HG02870 (cell line): ENCODE results near the gene RFX2.
"Not testable (repeated sequence)": the region's sequence is repeated elsewhere in the genome, so short reads cannot be mapped to it uniquely, and the experiment has no call there.

Source experiments
- ATAC-seq: cut with Tn5 transposase; IDR thresholded peaks from one replicate; pipeline ENCODE4 v1.9.1; 2021; ENCODE audit warnings: mild to moderate bottlenecking, moderate library complexity; ENCODE audit not compliant: unreplicated experiment

The RFX2 gene

DNA sequence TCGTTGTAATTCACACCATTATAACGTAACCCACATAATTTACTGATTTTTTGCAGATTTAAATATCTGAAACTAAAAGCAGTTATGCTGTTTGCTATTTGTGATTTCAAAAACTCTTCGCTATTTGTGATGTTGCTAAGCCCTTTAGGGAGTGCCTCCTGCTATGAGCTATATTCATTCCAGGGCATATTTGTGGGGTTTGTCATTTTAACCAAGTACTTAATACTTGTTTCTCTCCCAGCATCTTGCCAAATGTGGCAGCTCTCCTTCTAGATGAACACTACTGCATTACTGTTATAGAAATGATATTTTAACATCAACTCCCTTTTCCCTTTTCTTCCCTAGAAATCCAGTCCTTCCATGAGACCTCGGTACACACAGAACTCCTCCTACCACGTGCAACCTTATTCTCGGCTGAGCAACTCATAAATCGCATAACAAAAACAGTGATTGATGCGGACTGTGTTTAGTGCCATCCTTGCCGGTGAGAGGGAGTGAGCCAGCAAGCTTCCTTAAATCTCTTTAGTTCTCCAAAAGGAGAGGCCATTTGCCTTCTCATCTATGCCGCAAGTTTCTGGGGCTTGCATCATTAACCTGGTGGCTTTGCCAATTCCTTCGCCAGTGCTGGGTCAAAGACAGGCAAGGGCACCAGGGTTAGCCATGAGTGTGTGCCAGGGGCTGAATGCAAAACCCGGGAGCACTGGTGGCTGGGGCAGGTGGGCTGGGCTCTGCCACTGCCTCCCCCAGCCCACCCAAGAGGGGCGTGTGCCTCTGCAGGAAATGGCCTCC is 33.4 kb downstream of the RFX2 start:
- ATAC-seq: no peak

DNA sequence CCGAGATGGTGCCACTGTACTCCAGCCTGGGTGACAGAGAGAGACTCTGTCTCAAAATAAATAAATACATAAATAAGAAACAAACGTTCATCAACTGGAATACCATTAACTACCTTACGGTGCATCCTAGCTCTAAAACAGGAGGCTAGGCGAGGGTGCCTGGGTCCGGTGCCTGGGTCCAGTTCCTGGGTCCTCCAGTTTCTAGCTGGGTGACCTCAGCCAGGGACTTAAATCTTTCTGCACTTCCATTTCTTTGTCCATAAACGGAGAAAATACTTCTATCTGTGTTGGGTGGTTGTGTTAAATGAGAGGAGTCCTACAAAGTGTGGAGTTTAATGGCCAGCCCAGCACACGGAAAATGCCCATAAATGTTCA is 34.0 kb downstream of the RFX2 start:
- ATAC-seq: no peak

DNA sequence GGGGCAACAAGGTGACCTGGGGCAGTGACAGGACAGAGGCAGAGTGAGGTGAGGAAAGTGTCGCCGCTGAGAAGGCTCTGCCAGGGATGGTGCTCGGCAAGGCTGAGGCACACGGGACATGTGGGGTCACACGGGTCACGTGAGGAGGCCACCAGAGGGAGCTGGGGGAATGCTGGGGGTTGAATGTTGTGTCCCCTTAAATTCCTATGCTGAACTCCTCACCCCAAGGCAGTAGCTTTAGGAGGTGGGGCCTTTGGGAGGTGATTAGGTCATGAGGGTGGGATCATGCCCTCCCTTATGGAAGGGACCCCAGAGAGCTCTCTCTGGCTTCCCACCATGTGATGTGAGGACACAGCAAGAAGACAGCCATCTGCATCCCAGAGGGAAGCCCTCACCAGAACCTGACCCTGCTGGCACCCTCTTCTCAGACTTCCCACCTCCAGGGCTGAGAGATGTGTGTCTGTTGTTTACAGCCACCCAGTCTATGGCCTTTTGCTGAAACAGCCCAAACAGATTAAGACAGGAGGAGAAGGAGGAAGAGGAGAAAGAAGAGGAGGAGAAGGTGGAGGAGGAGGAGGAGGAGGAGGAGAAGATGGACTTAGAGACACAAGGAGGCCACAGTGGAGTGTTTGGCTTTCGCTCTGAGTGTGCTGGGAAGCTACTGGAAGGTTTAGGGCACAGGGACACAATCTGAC is 35.4 kb downstream of the RFX2 start:
- ATAC-seq: no peak

DNA sequence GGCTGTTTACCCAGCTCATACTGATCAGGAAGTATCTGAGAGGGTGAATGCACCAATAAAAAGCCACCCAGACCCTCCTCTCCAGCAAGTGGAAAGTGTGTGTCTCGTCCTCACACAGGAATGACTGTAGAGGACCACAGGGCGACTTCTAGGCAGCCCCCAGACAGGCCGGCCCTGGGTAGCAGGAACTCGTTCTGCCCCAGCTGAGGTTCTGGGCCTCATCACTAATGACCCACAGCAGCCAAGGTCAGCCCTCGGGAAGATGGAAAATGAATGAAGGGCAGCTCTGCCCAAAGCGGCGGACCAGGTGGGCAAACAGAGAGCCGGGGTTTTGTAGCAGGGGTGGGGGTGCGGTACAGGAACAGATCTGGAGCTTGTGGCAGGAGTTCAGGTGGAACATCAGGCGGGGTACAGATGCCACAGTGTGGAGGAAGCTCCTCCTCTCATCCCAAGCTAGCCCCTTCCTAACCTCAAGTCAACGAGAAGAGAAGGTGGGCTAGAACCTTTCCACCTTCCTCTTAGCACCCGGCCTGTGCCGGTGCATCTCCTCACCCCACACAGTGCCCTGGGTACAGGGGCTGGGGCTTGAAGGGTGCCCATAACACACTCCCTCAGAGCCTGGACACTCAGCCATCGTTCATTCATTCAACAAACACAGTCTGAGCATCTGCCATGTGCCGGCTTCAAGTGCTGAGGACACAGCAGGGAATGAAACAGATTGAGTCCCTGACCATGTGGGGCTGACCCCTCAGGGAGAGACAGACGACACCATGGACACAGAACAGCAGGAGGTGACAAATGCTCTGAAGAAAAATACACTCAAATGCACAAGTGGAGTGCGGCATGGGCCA is 36.2 kb downstream of the RFX2 start:
- ATAC-seq: no peak

DNA sequence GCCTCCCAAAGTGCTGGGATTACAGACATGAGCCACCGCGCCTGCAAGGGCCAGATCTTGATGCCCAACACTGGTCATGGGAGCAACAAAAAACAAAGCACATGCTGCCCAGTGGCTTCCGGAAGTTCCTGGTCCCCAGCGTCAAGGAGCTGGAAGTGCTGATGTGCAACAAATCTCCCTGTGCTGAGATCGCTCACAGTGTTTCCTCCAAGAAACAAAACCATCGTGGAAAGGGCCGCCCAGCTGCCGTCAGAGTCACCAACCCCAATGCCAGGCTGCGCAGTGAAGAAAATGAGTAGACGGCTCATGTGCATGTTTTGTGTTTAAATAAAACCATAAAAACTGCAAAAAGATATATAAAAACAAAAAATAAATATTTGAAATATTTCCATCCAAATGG is 37.1 kb downstream of the RFX2 start:
- not testable (repeated sequence) for ATAC-seq

DNA sequence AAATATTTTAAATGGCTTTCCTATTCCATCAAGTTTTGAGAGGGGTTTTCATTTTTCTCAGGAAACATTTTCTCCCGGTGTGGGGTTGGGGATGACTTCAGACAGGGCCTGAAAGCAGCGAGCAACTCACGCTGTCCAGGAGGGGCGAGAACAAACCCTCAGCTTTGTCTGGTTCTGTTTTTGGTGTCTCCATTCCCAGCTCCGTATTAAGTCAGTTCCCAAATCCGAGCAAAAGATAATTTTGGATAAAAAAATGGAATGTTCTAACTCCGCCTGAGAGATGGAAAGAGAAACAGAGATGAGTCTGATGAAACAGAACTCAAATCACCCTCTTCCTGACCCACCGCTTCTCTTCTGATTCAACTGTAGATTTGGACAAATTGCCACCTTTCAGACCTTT is 38.4 kb downstream of the RFX2 start:
- no peak for ATAC-seq

DNA sequence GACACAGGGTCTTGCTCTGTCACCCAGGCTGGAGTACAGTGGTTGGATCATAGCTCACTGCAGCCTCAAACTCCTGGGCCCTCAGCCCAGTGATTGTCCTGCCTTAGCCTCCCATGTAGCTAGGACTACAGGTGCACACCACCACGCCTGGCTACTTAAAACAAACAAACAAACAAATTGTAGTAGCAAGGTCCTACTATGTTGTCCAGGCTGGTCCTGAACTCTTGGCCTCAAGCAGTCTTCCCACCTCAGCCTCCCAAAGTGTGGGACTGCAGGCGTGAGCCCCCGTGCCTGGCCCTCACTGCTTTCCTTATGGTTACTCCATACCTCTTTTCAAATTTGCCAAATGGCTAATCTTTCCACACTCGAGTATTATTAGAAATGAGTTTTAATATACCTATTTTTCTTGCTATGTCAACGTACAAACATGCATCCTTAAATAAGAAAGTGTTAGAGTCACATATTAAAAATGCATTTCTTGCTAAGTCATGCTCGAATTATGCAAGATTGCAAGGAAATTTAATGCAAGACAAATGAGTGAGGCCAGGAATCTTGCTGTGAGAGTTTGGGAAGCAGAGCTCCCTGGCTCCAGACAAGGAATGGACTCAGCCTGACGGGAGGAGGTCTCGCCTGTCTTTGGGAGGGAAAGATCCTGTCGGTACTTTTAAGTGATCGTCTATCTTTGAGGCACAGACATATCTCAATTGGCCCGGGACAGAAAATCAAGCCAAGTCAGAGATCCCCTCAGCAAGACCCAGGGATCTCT is 39.4 kb downstream of the RFX2 start:
- no peak for ATAC-seq

DNA sequence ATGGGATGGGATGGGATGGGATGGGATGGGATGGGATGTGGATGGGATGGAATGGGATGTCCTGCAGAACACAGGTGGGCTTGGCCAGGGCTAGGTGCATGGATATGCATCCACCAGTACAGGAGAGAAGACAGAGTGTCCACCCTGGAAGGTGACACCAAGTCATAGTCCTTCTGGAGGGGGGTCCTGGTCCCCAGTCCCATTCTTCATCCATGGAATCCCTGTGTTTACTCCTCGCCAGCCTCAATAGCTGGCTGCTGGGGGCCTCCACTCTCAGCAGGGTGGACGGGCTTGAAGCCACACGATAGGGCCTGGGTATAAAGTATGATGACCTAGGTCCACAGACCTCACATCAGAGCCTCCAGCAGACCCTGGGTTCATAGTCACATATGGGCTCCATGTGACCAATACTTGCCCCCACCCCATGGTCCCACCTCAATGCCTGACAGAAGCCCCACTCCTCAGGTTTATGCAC is 40.1 kb downstream of the RFX2 start:
- no peak for ATAC-seq

DNA sequence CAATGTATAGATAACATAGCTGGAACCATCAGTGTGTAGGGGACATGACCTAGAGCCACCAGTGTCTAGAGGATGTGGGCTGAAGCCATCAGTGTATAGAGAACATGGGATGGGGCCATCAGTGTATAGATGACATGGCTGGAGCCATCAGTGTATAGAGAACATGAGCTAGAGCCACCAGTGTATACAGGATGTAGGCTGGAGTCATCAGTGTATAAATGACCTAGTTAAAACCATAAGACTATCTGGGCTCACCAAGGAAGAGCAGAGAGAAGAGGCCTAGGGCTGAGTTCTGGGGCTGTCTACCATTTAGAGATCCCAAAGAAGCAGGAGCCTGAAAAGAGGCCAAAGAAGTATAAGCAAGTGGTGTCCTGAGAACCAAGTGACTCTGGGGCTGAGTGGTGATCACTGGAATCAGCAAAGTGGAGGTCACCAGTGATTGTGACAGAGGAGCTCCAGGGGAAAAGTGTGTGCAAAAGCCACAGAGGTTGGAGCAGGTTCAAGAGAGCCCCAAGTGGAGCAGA is 41.0 kb downstream of the RFX2 start:
- no peak for ATAC-seq

DNA sequence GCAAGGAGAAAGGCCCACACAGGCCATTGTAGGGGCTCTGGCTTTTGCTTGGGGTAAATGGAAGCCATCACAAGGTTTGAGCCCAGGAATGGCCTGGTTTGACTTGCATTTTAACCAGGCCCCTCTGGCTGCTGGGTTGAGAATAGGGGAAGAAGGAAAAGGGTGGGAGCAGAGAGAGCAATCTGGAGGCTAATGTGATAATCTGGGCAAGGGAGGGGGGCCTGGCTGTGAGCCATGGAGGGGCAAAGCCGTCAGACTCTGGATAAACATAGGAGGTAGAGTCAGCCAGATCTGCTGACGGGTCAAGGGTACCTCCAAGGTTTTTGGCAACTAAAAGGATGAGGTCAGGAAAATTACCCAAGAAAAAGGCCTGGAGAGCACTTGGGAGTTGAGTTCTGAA is 41.6 kb downstream of the RFX2 start:
- no peak for ATAC-seq

DNA sequence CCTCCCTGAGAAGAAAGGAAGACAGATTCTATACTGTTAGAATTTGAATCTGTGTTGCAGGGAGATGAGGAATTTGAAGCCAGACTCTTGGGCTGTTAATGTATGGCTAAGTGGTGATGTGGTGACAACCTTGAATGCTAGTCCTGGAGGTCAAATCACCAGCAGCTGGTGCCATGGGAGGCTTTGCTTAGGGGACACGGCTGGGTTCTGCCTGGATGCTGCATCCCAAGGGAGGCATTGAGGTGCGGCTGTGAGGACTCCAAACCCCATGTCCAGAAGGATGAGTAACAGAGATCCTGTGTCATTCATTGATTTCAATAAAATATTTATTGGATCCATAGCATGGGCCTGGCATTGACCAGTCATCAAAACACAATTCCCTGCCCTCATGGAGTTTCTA is 42.3 kb downstream of the RFX2 start:
- ATAC-seq: no peak

DNA sequence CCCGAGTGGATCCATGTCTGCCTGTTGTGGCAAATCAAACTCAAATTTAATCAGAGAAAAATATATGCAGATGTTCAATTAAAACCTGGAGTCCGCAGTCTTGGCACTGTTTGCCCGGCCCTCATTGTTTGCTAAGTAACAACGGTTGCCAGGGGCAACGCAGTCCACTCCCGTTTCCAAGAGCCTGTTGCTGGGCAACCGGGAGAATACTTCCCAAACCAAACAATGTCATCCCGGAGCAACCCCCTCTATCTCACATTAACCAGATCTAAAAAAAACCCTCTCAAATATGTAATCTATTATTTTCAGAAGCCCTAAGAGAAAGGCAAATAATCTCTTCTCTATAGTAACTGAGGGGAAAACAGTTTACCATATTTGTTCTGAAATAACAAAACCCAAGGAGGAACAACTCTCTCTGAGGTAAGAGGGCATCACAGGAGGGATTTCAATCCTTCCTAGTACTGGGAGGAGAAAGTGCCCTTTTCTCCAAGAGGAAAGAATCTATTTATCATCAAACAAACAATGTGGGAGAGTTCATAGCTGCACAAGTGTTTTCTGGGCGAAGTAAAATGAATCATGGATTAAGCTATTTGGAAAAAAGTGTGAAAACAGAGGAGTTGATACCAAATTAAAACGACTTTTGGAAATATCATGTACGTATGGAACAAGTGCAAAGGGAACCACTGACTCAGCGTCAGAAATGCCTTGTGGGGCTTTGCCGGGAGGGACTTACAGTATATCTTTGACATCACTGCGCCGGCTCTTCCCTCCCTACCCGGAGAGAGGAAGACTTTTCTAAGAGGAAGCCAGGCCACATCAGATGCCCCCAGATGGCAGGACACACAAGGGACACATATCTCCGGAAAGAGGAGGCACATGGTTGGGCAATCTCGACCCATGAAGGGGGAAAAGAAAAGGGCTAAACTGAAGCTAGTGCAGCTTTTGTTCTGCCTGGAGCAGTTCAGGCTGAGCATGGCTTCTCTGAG is 43.3 kb downstream of the RFX2 start:
- no peak for ATAC-seq

DNA sequence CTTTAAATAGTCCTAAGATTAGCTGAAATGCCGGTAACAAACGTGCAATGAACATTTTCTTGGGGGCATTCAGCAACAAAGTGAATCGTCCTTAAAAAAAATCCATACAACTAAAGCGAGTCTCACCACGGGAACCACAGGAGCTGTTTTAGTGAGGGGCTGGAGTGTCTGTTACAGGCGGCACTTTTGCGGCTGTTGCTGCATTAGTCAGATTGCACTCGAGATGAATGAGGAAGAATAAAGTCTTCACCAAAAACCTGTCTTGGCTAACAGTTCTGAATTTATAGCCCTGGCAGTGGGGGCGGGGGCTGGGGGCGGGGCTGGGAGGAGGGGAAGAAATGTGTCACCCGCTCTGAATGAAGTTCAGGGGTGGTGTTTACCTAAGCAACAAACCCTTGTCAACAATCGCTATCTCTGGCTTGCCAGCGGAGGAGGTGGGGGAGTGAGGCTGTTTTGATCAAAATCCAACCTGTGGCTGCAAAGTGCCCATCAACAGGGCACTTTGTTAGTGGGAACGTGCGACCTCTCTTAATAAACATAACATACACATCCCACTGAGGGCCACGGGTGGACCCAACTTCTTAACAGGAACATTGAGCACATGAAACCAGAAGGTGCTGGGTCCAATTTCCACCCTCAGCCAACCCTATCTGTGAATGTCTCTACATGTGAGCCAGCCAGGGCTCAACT is 44.5 kb downstream of the RFX2 start:
- ATAC-seq: no peak

DNA sequence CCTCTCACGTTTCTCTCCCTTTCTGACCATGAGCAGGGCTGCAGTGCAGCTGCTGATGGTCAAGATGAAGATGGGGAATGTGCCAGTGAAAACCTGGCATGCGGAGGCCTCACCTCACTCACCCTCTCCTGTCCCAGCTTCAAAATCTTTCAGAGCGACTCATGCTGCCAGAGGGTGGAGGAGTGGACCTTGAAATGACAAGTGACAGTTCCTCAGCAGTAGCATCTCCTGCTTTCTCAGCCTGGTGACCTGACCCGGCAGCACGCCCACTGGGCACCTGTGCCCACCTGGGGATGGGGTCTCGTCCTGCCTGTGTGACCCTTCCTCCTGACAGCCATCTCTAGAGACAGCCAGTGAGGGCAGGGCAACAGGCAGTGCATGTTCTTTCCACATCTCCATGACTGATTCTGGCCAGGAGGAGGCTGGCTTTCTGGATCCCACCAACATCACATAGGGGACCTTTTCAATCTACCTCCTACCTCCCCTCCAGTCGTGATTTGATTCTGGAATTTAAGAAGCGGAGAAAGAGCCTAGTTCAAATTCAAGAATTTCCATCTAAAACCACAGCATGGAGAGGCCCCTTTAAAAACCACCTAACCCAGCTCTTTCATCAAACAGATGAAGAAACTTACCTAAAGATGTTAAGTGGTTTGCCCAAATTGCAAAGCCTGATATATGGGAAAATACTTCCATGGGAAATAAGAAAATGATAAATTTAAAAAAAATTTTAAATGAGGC is 45.8 kb downstream of the RFX2 start:
- ATAC-seq: no peak

DNA sequence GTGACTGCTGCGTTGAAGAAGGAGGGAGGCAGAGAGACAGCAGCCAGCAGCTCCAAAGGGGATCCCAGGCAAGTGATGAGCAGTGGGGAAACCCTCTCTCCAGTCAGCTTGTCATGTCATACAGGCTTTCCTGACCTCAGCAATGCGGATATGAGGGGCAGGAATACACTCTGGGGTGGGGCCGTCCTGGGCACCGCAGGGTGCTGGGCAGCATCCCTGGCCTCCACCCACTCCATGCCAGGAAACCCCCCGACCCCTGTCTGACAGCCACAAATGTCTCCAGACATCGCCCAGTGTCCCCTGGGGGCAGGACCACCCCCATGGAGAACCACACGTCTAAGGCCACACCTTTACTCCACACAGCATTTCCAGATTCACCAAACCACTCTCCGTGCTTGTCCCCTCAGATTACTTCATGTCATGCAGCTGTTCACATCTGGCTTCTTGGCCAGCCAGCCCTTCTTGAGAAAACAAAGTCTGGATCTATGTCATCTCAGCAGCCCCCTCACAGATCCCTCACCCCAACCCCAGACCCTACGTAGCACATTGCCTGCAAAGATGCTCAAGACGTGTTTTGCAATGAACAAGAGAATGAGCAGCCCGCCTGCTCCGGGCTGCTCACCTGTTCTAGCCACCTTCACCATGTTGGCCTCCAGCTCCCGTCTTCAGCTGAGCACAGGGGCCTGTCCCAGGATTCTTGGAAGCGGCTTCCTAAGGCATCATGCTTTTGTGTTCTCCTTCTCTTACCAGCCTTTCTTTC is 46.5 kb downstream of the RFX2 start:
- ATAC-seq: no peak

DNA sequence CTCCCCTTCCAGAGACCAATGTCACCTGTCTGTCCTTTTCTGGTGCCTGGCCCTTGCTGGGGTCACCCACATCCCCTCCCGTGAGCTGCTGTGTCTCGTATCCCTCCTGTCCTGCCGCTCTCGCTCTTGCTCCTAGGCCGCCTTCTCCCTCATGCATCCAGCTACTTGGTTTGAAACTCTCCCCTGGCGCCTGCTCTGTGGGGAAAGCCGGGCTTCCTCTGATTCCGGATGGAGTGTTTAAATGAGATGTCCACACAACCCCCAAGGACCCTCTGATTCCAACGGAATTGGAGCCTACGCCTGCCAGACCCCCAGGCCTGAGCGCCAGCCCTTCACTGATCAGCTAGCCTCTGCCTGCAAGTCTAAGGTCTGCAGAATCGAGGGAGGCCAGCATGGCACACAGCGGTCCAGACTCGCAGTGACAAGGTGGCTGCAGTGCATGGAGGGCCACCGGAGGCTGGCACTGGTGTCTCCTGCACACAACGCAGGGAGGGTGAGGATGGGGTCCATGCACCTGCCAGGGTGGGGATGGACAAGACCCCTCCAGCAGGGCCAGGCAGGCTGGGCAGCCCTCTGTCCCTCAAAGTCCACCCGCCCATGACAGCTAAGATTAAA is 47.2 kb downstream of the RFX2 start:
- ATAC-seq: no peak

DNA sequence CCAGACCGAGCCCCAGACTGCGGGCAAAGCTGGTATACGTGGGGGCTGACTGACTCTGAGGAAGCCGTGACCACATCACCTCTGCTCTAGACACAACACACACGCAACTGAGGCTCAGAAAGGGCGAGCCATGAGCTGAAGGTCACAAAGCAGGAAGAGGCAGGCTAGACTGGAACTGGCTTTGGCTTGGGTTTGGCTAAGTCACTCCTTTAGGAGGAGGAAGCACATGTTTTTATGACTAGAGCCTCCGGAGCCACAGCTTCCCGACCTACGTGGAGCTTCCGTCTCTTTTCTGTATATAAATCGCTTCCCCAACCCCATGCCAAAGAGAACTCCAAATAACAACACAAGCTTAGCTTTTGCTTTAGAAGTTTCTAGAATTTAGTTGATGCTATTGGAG is 48.0 kb downstream of the RFX2 start:
- no peak for ATAC-seq
